ENCODE results near the gene PLA2G4B. TPM values are rescaled to one million over a fixed set of nuclear protein-coding genes. Genes with fewer than 3 reads are reported as not detected.

The PLA2G4B gene, protein sequence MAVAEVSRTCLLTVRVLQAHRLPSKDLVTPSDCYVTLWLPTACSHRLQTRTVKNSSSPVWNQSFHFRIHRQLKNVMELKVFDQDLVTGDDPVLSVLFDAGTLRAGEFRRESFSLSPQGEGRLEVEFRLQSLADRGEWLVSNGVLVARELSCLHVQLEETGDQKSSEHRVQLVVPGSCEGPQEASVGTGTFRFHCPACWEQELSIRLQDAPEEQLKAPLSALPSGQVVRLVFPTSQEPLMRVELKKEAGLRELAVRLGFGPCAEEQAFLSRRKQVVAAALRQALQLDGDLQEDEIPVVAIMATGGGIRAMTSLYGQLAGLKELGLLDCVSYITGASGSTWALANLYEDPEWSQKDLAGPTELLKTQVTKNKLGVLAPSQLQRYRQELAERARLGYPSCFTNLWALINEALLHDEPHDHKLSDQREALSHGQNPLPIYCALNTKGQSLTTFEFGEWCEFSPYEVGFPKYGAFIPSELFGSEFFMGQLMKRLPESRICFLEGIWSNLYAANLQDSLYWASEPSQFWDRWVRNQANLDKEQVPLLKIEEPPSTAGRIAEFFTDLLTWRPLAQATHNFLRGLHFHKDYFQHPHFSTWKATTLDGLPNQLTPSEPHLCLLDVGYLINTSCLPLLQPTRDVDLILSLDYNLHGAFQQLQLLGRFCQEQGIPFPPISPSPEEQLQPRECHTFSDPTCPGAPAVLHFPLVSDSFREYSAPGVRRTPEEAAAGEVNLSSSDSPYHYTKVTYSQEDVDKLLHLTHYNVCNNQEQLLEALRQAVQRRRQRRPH
- total RNA-seq: 5.7 and 8.5 TPM in 2 replicates
- long read RNA-seq: 0 reads

DNA sequence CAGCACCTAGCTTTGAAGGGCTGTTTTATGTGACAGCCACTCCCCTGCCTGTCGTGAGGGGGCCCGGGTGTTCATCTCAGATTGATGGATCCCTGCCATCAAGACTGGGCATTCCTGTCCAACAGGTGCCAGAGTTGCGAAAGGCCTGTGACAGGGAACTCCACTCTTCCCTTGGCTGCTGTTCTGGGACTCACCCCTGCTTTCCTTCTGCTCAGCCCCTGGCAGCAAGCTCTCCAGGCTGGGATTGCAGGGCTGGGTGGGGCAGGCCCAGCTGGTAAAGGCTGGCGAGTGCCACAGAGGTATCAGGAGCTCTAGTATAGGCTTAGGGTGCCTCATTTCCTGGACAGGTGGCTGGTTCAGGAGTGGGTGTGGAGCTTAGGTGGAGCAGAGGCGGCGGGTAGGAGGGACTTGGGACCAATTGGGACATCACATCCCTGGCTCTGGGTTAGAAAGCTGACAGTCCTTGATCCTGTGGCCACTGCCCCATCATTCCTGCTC lies at the start of gene PLA2G4B:
TSS of gene PLA2G4B (plus strand) at position 448 of the 498 bp plus-strand sequence. CDS start 67 bp downstream, outside the sequence.
- H3K4me1 Mint-ChIP-seq: peaks cover 3% of the 10 kb centered on the region
- no peaks in the 10 kb centered on the region for H3K36me3 Mint-ChIP-seq (ENCODE audit: low read depth)
- no peak within 1 kb of the TSS for H3K27ac Mint-ChIP-seq (ENCODE audit: unreplicated experiment)
- H3K4me3 Mint-ChIP-seq: peak within 1 kb of the TSS; percentile 15
- no peaks in the 10 kb centered on the region for H3K27me3 Mint-ChIP-seq (ENCODE audit: low read depth)
- H3K9me3 Mint-ChIP-seq: no peaks in the 10 kb centered on the region
- TF ChIP-seq CTCF (conservative IDR thresholded peaks at IDR 0.05): no peak
- no peak for DNase-seq (ENCODE audit: low read depth, low spot score)

GRCh38 chr15:41789236-41789635 lies 49.4 kb upstream of the PLA2G4B start:
- no peak overlapping the region for H3K27ac Mint-ChIP-seq (ENCODE audit: unreplicated experiment)

DNA sequence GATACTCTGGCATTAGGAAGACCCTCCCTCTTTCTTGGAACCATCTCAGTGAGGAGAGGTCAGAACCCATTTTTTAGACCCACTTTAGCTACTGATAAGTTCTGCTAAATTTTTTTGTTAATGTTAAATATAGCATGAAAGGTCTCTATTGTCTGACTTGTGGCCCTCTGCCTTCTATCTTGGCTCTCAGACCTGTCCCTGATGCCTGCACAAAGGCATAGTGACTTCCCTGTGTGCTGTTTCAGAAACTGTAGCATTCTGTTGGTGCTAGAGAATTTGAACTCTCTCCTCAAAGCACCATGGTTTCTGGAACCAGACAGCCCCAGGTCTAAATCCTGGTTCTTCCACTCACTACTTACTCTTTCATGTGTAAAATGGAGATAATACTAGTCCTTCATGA lies 49.0 kb upstream of the PLA2G4B start:
- no peak for DNase-seq (ENCODE audit: low read depth, low spot score)
- peaks cover 39% of the 10 kb centered on the region for H3K4me1 Mint-ChIP-seq
- no peaks in the 10 kb centered on the region for H3K36me3 Mint-ChIP-seq (ENCODE audit: low read depth)
- H3K4me3 Mint-ChIP-seq: no peak overlapping the region
- H3K27me3 Mint-ChIP-seq (ENCODE audit: low read depth): no peaks in the 10 kb centered on the region
- TF ChIP-seq CTCF (conservative IDR thresholded peaks at IDR 0.05): no peak
- H3K9me3 Mint-ChIP-seq: no peaks in the 10 kb centered on the region
- H3K27ac Mint-ChIP-seq (ENCODE audit: unreplicated experiment): no peak overlapping the region

More at GRCh38 chr15:41789236-41789635, 49.4 kb upstream of the PLA2G4B start:
- Mint-ChIP-seq H3K27me3 (ENCODE audit: low read depth) (no peaks in the 10 kb centered on the region), H3K36me3 (ENCODE audit: low read depth) (no peaks in the 10 kb centered on the region), H3K4me1 (peaks cover 39% of the 10 kb centered on the region), H3K9me3 (no peaks in the 10 kb centered on the region), H3K4me3 (no peak overlapping the region)
- no peak for DNase-seq (ENCODE audit: low read depth, low spot score)
- TF ChIP-seq CTCF (conservative IDR thresholded peaks at IDR 0.05): no peak

DNA sequence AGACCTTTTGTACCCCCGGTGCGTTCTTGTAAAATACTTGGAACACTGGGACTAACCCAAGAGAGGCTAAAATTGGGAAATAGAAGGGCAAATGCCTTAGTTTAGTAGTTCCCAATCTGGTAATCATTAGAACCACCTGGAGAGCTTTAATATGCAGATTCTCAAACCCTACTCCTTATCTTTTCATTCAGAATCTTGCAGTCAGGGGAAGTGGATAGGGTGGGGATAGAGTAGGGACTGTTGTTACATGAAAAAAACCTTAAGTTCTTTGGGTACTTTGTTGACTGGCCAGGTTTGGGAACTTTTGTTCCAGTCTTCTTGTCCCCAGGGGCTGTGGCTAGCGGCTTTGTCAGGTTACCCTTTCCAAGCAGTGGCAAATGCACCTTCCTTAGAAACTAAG lies 48.5 kb upstream of the PLA2G4B start:
- no peak for DNase-seq (ENCODE audit: low read depth, low spot score)
- no peaks in the 10 kb centered on the region for H3K9me3 Mint-ChIP-seq
- no peak for TF ChIP-seq CTCF (conservative IDR thresholded peaks at IDR 0.05)
- H3K4me3 Mint-ChIP-seq: no peak overlapping the region
- no peaks in the 10 kb centered on the region for H3K36me3 Mint-ChIP-seq (ENCODE audit: low read depth)
- peaks cover 41% of the 10 kb centered on the region for H3K4me1 Mint-ChIP-seq
- H3K27ac Mint-ChIP-seq (ENCODE audit: unreplicated experiment): no peak overlapping the region
- H3K27me3 Mint-ChIP-seq (ENCODE audit: low read depth): no peaks in the 10 kb centered on the region

GRCh38 chr15:41790756-41791546 lies 47.7 kb upstream of the PLA2G4B start:
- H3K9me3 Mint-ChIP-seq: no peaks in the 10 kb centered on the region
- H3K36me3 Mint-ChIP-seq (ENCODE audit: low read depth): no peaks in the 10 kb centered on the region
- DNase-seq (ENCODE audit: low read depth, low spot score): no peak
- peaks cover 43% of the 10 kb centered on the region for H3K4me1 Mint-ChIP-seq
- peak overlapping the region; percentile 15 for H3K27ac Mint-ChIP-seq (ENCODE audit: unreplicated experiment)
- H3K4me3 Mint-ChIP-seq: no peak overlapping the region
- H3K27me3 Mint-ChIP-seq (ENCODE audit: low read depth): no peaks in the 10 kb centered on the region
- TF ChIP-seq CTCF (conservative IDR thresholded peaks at IDR 0.05): no peak

Data from neural crest cell (in vitro differentiated cells).